HL-60 (cell line): Measurements from ENCODE around the gene SLC35A3.

Experiments used
- DNase-seq, 2 experiments: peaks; one replicate each; pipeline ENCODE4 v3.0.0-alpha.2; 2010 to 2020; ENCODE audit warnings: low read depth in 1 of 2, low spot score in 1 of 2
- H3K27ac ChIP-seq: fragments of 250-450 bp; sonication (Bioruptor Pico); replicated peaks from 2 replicates; pipeline ENCODE4 v1.5.1; 2020; ENCODE audit warnings: mild to moderate bottlenecking, moderate library complexity
- H3K27me3 ChIP-seq: fragments of 250-450 bp; sonication (Bioruptor Pico); 2 replicates; pipeline ENCODE4 v1.5.1; 2021; ENCODE audit warnings: mild to moderate bottlenecking, moderate library complexity; ENCODE audit not compliant: insufficient read depth, poor library complexity, severe bottlenecking
- H3K4me3 ChIP-seq: replicated peaks from 2 replicates; pipeline ENCODE4 v1.5.1; 2011; ENCODE audit warnings: mild to moderate bottlenecking, control low read depth, low read length; ENCODE audit not compliant: insufficient read depth
- CTCF ChIP-seq: IDR thresholded peaks from one replicate; pipeline ENCODE4 v1.5.1; 2011; ENCODE audit warnings: low read length, control low read depth, inconsistent platforms; ENCODE audit not compliant: insufficient read depth
- GABPA ChIP-seq: IDR thresholded peaks from 2 replicates; pipeline ENCODE4 v1.6.1; 2012; ENCODE audit warnings: low read depth
- POLR2AphosphoS5 ChIP-seq: IDR thresholded peaks from 2 replicates; pipeline ENCODE4 v1.6.1; 2012; ENCODE audit warnings: low read depth
- REST ChIP-seq: IDR thresholded peaks from 2 replicates; pipeline ENCODE4 v1.6.1; 2012; ENCODE audit warnings: low read depth; ENCODE audit not compliant: insufficient replicate concordance
- SPI1 ChIP-seq: IDR thresholded peaks from 2 replicates; pipeline ENCODE4 v1.6.1; 2012; ENCODE audit warnings: low read depth, mild to moderate bottlenecking, borderline replicate concordance

SLC35A3 gene

DNA sequence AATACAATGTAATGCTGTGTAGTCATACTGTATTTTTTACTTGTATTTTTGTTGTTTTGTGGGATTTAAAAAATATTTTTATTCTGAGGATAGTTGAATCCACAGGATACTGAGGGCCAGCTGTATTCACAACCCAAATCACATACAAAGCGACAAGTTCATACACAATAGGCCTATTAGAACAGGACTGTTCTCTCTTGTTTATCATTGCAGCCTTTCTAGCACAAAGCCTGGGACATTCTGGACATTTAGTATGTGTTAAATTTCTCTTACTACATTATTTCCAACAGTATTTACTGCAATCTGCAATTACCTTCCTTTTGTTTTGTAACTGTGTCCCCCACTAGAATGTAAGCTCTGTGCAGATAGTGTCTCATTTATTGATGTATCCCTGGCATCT, 65.4 kb downstream of the SLC35A3 start:
- no peak overlapping the region for H3K4me3 ChIP-seq
- H3K27me3 ChIP-seq: no peaks in the 10 kb centered on the region
- DNase-seq: no peak
- no peak for TF ChIP-seq GABPA
- no peak overlapping the region for H3K27ac ChIP-seq

GRCh38 chr1:100036718-100037655, 67.2 kb downstream of the SLC35A3 start:
- Histone ChIP-seq H3K27me3 (no peaks in the 10 kb centered on the region), H3K27ac (peak overlapping the region; percentile 90), H3K4me3 (peak overlapping the region; percentile 82)
- TF ChIP-seq CTCF (no peak), REST (no peak), POLR2AphosphoS5 (no peak; the same call in 1 of the 2 replicates), GABPA (no peak), SPI1 (no peak)
- no peak for DNase-seq

- Histone ChIP-seq H3K4me3 (peak overlapping the region; percentile 82), H3K27me3 (no peaks in the 10 kb centered on the region), H3K27ac (peak overlapping the region; percentile 90)
- TF ChIP-seq GABPA (no peak), SPI1 (no peak), CTCF (no peak), REST (no peak), POLR2AphosphoS5 (no peak)
- no peak for DNase-seq
These were observed 67.8 kb downstream of the SLC35A3 start for GRCh38 chr1:100037656-100037926.

DNA sequence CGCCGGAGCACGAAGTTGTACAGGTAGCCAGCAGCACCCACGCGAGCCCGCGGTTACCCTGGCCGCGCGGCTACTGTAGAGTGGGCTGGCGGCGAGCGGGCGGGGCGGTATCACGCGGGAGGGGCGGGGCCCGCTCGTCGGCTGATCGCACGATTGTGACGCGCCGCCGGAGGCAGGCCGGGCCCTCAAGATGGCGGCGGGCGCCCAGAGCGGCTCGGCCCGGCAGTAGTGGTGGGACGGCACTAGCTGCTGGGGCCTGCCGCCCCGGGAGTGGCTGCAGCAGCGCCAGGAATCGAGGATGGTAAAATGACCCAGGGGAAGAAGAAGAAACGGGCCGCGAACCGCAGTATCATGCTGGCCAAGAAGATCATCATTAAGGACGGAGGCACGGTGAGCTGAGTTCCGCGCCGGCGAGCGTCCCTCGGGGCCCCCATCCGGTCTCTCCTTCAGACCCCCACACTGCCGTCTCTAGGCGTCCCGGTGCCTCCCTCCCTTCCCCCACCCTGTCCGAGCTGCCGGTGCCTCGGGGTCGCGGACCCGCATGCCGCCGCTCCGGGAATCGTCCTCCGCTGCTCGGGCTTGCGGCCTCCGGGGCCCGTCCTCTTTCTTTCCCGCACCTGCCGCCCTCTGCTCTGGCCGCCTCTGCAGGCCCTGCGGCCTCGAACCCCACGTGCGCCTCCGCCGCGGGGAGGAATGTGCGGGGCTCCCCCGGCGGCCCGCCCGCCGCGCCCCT, 68.3 kb downstream of the SLC35A3 start:
- Histone ChIP-seq H3K4me3 (peak overlapping the region; percentile 82), H3K27ac (peak overlapping the region; percentile 90), H3K27me3 (no peaks in the 10 kb centered on the region)
- no peak for TF ChIP-seq SPI1
- TF ChIP-seq CTCF: no peak
- no peak for TF ChIP-seq GABPA
- TF ChIP-seq REST: peak; percentile 55
- TF ChIP-seq POLR2AphosphoS5: peak; percentile 92
- peak; percentile 61 to 79 for DNase-seq
